HG02943 (cell line): Measurements from ENCODE around the gene CEP83.

Experiments used
- ATAC-seq: cut with Tn5 transposase; IDR thresholded peaks from one replicate; pipeline ENCODE4 v1.9.1; 2021; ENCODE audit warnings: mild to moderate bottlenecking, low read depth, moderate library complexity; ENCODE audit not compliant: unreplicated experiment

CEP83 gene

GRCh38 chr12:94386422-94386821, 73.2 kb downstream of the CEP83 start:
- no peak for ATAC-seq

GRCh38 chr12:94384030-94384429, 75.6 kb downstream of the CEP83 start:
- ATAC-seq: no peak

- ATAC-seq: no peak
Measured at GRCh38 chr12:94380507-94380906, 79.2 kb downstream of the CEP83 start.

GRCh38 chr12:94379479-94380113, 80.1 kb downstream of the CEP83 start:
- no peak for ATAC-seq

GRCh38 chr12:94377599-94377998, 82.1 kb downstream of the CEP83 start:
- no peak for ATAC-seq

- no peak for ATAC-seq
Measured at GRCh38 chr12:94374124-94374523, 85.5 kb downstream of the CEP83 start.

GRCh38 chr12:94372461-94372860, 87.2 kb downstream of the CEP83 start:
- ATAC-seq: no peak

- ATAC-seq: no peak
Measured at GRCh38 chr12:94362653-94363052, 97.0 kb downstream of the CEP83 start.

- no peak for ATAC-seq
Measured at GRCh38 chr12:94359761-94360160, 99.9 kb downstream of the CEP83 start.

GRCh38 chr12:94353130-94353529, 106.5 kb downstream of the CEP83 start:
- no peak for ATAC-seq

GRCh38 chr12:94340573-94340972, 119.1 kb downstream of the CEP83 start:
- ATAC-seq: no peak

- no peak for ATAC-seq
Measured at GRCh38 chr12:94338006-94338794, 121.5 kb downstream of the CEP83 start.

- ATAC-seq: no peak
Measured at GRCh38 chr12:94336211-94336925, 123.3 kb downstream of the CEP83 start.

GRCh38 chr12:94333396-94333795, 126.3 kb downstream of the CEP83 start:
- ATAC-seq: no peak

GRCh38 chr12:94329366-94329765, 130.3 kb downstream of the CEP83 start:
- no peak for ATAC-seq

- no peak for ATAC-seq
Measured at GRCh38 chr12:94327809-94328208, 131.9 kb downstream of the CEP83 start.

GRCh38 chr12:94326727-94327126, 132.9 kb downstream of the CEP83 start:
- no peak for ATAC-seq

GRCh38 chr12:94326234-94326633, 133.4 kb downstream of the CEP83 start:
- ATAC-seq: no peak

- ATAC-seq: no peak
Measured at GRCh38 chr12:94322346-94322745, 137.3 kb downstream of the CEP83 start.

- no peak for ATAC-seq
Measured at GRCh38 chr12:94320109-94320508, 139.6 kb downstream of the CEP83 start.

GRCh38 chr12:94318181-94318580, 141.5 kb downstream of the CEP83 start:
- ATAC-seq: no peak
